Fibroblast of lung (primary cell): ENCODE data around the gene DPH7. TPM values are rescaled to one million over a fixed set of nuclear protein-coding genes. Genes with fewer than 3 reads are reported as not detected.
A peak's percentile ranks its signal among the peaks of the same experiment; 100 is the strongest.
"Not testable (repeated sequence)": the region's sequence is repeated elsewhere in the genome, so short reads cannot be mapped to it uniquely, and the experiment has no call there.

Source experiments
- DNase-seq, 2 donors: peaks; one replicate each; pipeline versions ENCODE4 v3.0.0 to v3.0.0-alpha.2; 2010; ENCODE audit warnings: low read depth in 2 of 2
- H2AFZ ChIP-seq: 2 replicates; pipeline ENCODE4 v1.5.1; 2012; ENCODE audit warnings: low read length, control low read depth, inconsistent platforms
- H3K27ac ChIP-seq: 2 replicates; pipeline ENCODE4 v1.5.1; 2011; ENCODE audit warnings: low read length, control low read depth; ENCODE audit not compliant: insufficient read depth
- H3K27me3 ChIP-seq: 2 replicates; pipeline ENCODE4 v1.5.1; 2011; ENCODE audit warnings: mild to moderate bottlenecking, low read length; ENCODE audit not compliant: control insufficient read depth, insufficient read depth
- H3K36me3 ChIP-seq: 2 replicates; pipeline ENCODE4 v1.5.1; 2011; ENCODE audit warnings: low read length; ENCODE audit not compliant: control insufficient read depth, insufficient read depth
- H3K4me1 ChIP-seq: 2 replicates; pipeline ENCODE4 v1.5.1; 2011; ENCODE audit warnings: low read length; ENCODE audit not compliant: control insufficient read depth, insufficient read depth; ENCODE audit errors: extremely low read depth
- H3K4me2 ChIP-seq: 2 replicates; pipeline ENCODE4 v1.5.1; 2011; ENCODE audit warnings: low read length, control low read depth; ENCODE audit not compliant: insufficient read depth; ENCODE audit errors: extremely low read depth
- H3K4me3 ChIP-seq, 4 experiments: fragments of 200-600 bp in 1 of 4; sonication (generic) in 1 of 4; replicated peaks in 1 of 4; 2 replicates each; pipeline ENCODE4 v1.5.1; 2011 to 2016; ENCODE audit warnings: low read length in 4 of 4, low read depth in 3 of 4, mild to moderate bottlenecking in 3 of 4, control low read depth in 2 of 4, inconsistent platforms in 1 of 4, mixed read lengths in 1 of 4; ENCODE audit not compliant: insufficient read depth in 1 of 4; ENCODE audit errors: control extremely low read depth in 1 of 4
- H3K79me2 ChIP-seq: 2 replicates; pipeline ENCODE4 v1.5.1; 2012; ENCODE audit warnings: mild to moderate bottlenecking, low read length, inconsistent platforms; ENCODE audit not compliant: control insufficient read depth, insufficient read depth
- H3K9ac ChIP-seq: 2 replicates; pipeline ENCODE4 v1.5.1; 2011; ENCODE audit warnings: mild to moderate bottlenecking, low read length, control low read depth; ENCODE audit not compliant: insufficient read depth
- H3K9me3 ChIP-seq: 2 replicates; pipeline ENCODE4 v1.5.1; 2012; ENCODE audit warnings: low read depth, low read length; ENCODE audit not compliant: control insufficient read depth, insufficient read depth
- H4K20me1 ChIP-seq: 2 replicates; pipeline ENCODE4 v1.5.1; 2011; ENCODE audit warnings: low read length; ENCODE audit not compliant: control insufficient read depth, insufficient read depth; ENCODE audit errors: extremely low read depth
- CTCF ChIP-seq, 2 donors: IDR thresholded peaks in 1 of 2; conservative IDR thresholded peaks in 1 of 2; 1 replicate in 1 of 2; 2 replicates in 1 of 2; pipeline ENCODE4 v1.5.1; 2011 to 2012; ENCODE audit warnings: low read length in 2 of 2, control low read depth in 1 of 2, inconsistent platforms in 1 of 2, low read depth in 1 of 2, mild to moderate bottlenecking in 1 of 2
- EZH2 ChIP-seq: IDR thresholded peaks from 2 replicates; pipeline ENCODE4 v1.5.1; 2012; ENCODE audit warnings: low read length, control low read depth, mild to moderate bottlenecking; ENCODE audit errors: missing control alignments
- polyA minus RNA-seq: library from RNA; depleted of rRNA, polyadenylated mRNA; stranded (reverse); fragments of >200 nt; gene quantifications from 2 replicates; pipeline ENCODE4 v1.2.3, GENCODE V29; 2011; ENCODE audit warnings: low replicate concordance
- polyA plus RNA-seq, 2 donors: library from polyadenylated mRNA; depleted of rRNA in 1 of 2; stranded (reverse) in 1 of 2; unstranded in 1 of 2; fragments of >200 nt; gene quantifications; 2 replicates each; pipeline ENCODE4 v1.2.1, GENCODE V29; 2011 to 2012; ENCODE audit warnings: missing spikeins in 1 of 2
- total RNA-seq: library from RNA; depleted of rRNA; stranded (reverse); fragments of >200 nt; gene quantifications from 2 replicates; pipeline ENCODE4 v1.2.1, GENCODE V29; 2014

DPH7 gene
- total RNA-seq (17.2 and 20.6 TPM in 2 replicates), polyA plus RNA-seq (15.7 and 17.0 TPM in 2 replicates), polyA minus RNA-seq (16.1 and 20.5 TPM in 2 replicates)
- 11.4 and 16.2 TPM in 2 replicates for polyA plus RNA-seq (2012)

- Histone ChIP-seq H3K27ac (peak within 1 kb of the TSS; percentile 69), H3K9me3 (no peaks in the 10 kb centered on the region), H3K79me2 (peaks cover 30% of the 10 kb centered on the region), H3K27me3 (no peaks in the 10 kb centered on the region), H2AFZ (peak within 1 kb of the TSS; percentile 90), H3K4me2 (peak within 1 kb of the TSS; percentile 94), H4K20me1 (no peaks in the 10 kb centered on the region), H3K4me1 (peaks cover 7% of the 10 kb centered on the region), H3K9ac (peak within 1 kb of the TSS; percentile 75), H3K4me3 (peak within 1 kb of the TSS; percentile 56 to 87 (median 80)), H3K36me3 (peaks cover 17% of the 10 kb centered on the region)
- no peak for TF ChIP-seq EZH2
- TF ChIP-seq CTCF (conservative IDR thresholded peaks at IDR 0.05 in 1 of 2, IDR thresholded peaks at IDR 0.05 in 1 of 2; ENCODE audit: low read depth in 1 of 2, low read length in 2 of 2), result peak; percentile 71 to 72
- peak; percentile 85 to 88 for DNase-seq
Measured at GRCh38 chr9:137578518-137579258, at the start of gene DPH7. DPH7 (minus strand) TSS chr9:137578925; CDS start chr9:137578777, 148 bp downstream.

- not testable (repeated sequence) for H3K27ac ChIP-seq, H3K4me3 ChIP-seq, H3K4me2 ChIP-seq, H3K4me1 ChIP-seq, H3K9ac ChIP-seq, H3K27me3 ChIP-seq, H3K36me3 ChIP-seq, DNase-seq, H4K20me1 ChIP-seq, H3K9me3 ChIP-seq, H2AFZ ChIP-seq
- H3K79me2 ChIP-seq, result peaks cover 88% of the 10 kb centered on the region
Measured at GRCh38 chr9:137627406-137627805, 48.7 kb upstream of the DPH7 start.

GRCh38 chr9:137626464-137626863 is 47.7 kb upstream of the DPH7 start:
- H4K20me1 ChIP-seq, result no peaks in the 10 kb centered on the region
- peaks cover 10% of the 10 kb centered on the region for H3K4me1 ChIP-seq
- TF ChIP-seq CTCF (conservative IDR thresholded peaks at IDR 0.05 in 1 of 2, IDR thresholded peaks at IDR 0.05 in 1 of 2; ENCODE audit: low read depth in 1 of 2, low read length in 2 of 2) (no peak), EZH2 (no peak)
- no peaks in the 10 kb centered on the region for H3K27me3 ChIP-seq
- H3K9ac ChIP-seq, result no peak overlapping the region
- H3K79me2 ChIP-seq, result peaks cover 85% of the 10 kb centered on the region
- H3K27ac ChIP-seq, result no peak overlapping the region
- no peak overlapping the region for H3K4me2 ChIP-seq
- no peak overlapping the region for H2AFZ ChIP-seq
- no peak for DNase-seq
- H3K9me3 ChIP-seq, result no peaks in the 10 kb centered on the region
- no peaks in the 10 kb centered on the region for H3K36me3 ChIP-seq
- no peak overlapping the region for H3K4me3 ChIP-seq

GRCh38 chr9:137622211-137622610 is 43.5 kb upstream of the DPH7 start:
- H3K9ac ChIP-seq, H2AFZ ChIP-seq, H3K4me1 ChIP-seq, H3K36me3 ChIP-seq, H3K4me2 ChIP-seq, H3K9me3 ChIP-seq, H4K20me1 ChIP-seq, H3K4me3 ChIP-seq, H3K27me3 ChIP-seq, H3K27ac ChIP-seq, DNase-seq: not testable (repeated sequence)
- H3K79me2 ChIP-seq, result peaks cover 83% of the 10 kb centered on the region
